Nephron (organoid): Measurements from ENCODE around the gene CDH24.
A peak's percentile ranks its signal among the peaks of the same experiment; 100 is the strongest.

Experiments used
- H3K27ac Mint-ChIP-seq, 3 experiments: 2 replicates each; pipeline ENCODE4 v1.8.0; 2020; ENCODE audit warnings: mixed read lengths in 3 of 3, mild to moderate bottlenecking in 2 of 3, moderate library complexity in 1 of 3
- H3K27me3 Mint-ChIP-seq: 2 replicates; pipeline ENCODE4 v1.8.0; 2021; ENCODE audit warnings: low read depth, mild to moderate bottlenecking, moderate library complexity, mixed read lengths
- H3K36me3 Mint-ChIP-seq: 2 replicates; pipeline ENCODE4 v1.8.0; 2020; ENCODE audit warnings: low read depth, mixed read lengths
- H3K4me1 Mint-ChIP-seq: 2 replicates; pipeline ENCODE4 v1.8.0; 2020; ENCODE audit warnings: mixed read lengths
- H3K4me3 Mint-ChIP-seq, 3 experiments: 2 replicates each; pipeline ENCODE4 v1.8.0; 2020; ENCODE audit warnings: mild to moderate bottlenecking in 3 of 3, mixed read lengths in 3 of 3, moderate library complexity in 2 of 3
- H3K9me3 Mint-ChIP-seq: 2 replicates; pipeline ENCODE4 v1.8.0; 2020; ENCODE audit warnings: mixed read lengths
- CTCF ChIP-seq, 3 experiments: fragments of 200-600 bp; sonication (generic); IDR thresholded peaks; one replicate each; pipeline ENCODE4 v1.5.0; 2021; ENCODE audit warnings: antibody characterized with exemption in 3 of 3; ENCODE audit not compliant: unreplicated experiment in 3 of 3

The CDH24 gene

GRCh38 chr14:23103581-23103980 is 46.3 kb upstream of the CDH24 start:
- Mint-ChIP-seq H3K9me3 (no peaks in the 10 kb centered on the region), H3K36me3 (peaks cover 4% of the 10 kb centered on the region), H3K4me3 (no peak overlapping the region), H3K4me1 (peaks cover 17% of the 10 kb centered on the region), H3K27ac (no peak overlapping the region), H3K27me3 (peaks cover 16% of the 10 kb centered on the region)
- TF ChIP-seq CTCF (IDR thresholded peaks at IDR 0.05; ENCODE audit: unreplicated experiment in 3 of 3): no peak

DNA sequence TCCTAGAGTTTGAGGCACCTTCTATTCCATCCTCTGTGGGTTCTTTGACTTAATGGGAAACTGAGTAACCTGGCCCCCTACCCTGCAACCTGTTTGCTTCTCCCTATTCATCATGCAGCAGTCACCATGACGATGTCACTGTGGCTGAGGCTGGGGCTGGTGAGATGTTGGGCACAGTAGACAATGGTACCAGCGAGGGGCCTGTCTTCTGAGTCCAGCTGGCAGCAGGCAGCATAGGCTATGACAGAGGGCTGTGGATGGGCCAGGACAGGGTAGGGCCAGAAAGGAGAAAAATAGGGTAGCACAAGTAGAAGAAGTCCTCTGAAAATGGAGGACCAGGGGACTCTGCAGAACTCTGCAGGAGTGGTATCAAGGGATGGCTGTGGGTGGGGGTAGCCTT is 45.5 kb upstream of the CDH24 start:
- Mint-ChIP-seq H3K4me1 (peaks cover 17% of the 10 kb centered on the region), H3K27me3 (peaks cover 16% of the 10 kb centered on the region), H3K4me3 (no peak overlapping the region), H3K9me3 (no peaks in the 10 kb centered on the region), H3K36me3 (peaks cover 4% of the 10 kb centered on the region), H3K27ac (no peak overlapping the region)
- no peak for TF ChIP-seq CTCF (IDR thresholded peaks at IDR 0.05; ENCODE audit: unreplicated experiment in 3 of 3)

DNA sequence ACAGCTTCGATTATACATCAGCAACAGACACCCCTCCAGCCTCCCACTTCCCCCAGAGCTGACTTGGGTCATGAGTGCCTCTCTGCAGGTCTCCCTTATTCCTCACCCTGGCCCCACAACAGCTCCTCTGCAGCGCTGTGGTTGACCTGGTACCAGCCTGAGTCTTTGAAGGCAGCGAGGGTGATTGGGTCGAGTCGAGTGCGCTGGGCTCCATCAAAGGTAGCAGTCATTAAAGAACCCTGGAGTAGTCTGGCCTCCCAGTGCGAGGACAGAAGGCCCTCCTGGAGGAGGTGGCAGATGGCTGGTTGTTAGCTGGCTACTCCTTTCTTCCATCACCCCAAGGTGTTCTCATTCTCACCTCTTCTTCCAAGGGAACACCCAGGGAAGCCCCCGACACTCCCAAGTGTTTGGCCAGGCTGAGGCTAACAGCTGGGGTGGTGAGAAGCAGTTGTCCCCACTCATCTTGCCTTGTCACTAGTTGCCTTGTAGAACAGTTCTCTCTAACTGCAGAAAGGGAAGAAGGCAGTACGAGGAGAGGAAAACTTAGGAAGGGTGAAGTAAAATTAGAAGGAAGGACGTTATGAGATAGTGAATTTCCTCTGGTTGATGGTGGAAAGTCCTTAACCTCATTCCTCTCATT is 44.8 kb upstream of the CDH24 start:
- Mint-ChIP-seq H3K4me3 (no peak overlapping the region), H3K27ac (no peak overlapping the region), H3K9me3 (no peaks in the 10 kb centered on the region), H3K36me3 (peaks cover 11% of the 10 kb centered on the region), H3K27me3 (peaks cover 16% of the 10 kb centered on the region), H3K4me1 (peaks cover 24% of the 10 kb centered on the region)
- no peak for TF ChIP-seq CTCF (IDR thresholded peaks at IDR 0.05; ENCODE audit: unreplicated experiment in 3 of 3)

- Mint-ChIP-seq H3K36me3 (peaks cover 13% of the 10 kb centered on the region), H3K4me3 (no peak overlapping the region), H3K4me1 (peaks cover 30% of the 10 kb centered on the region), H3K27ac (no peak overlapping the region), H3K27me3 (peaks cover 16% of the 10 kb centered on the region), H3K9me3 (no peaks in the 10 kb centered on the region)
- TF ChIP-seq CTCF (IDR thresholded peaks at IDR 0.05; ENCODE audit: unreplicated experiment in 3 of 3): no peak
These were observed 44.1 kb upstream of the CDH24 start for GRCh38 chr14:23101213-23101970.

DNA sequence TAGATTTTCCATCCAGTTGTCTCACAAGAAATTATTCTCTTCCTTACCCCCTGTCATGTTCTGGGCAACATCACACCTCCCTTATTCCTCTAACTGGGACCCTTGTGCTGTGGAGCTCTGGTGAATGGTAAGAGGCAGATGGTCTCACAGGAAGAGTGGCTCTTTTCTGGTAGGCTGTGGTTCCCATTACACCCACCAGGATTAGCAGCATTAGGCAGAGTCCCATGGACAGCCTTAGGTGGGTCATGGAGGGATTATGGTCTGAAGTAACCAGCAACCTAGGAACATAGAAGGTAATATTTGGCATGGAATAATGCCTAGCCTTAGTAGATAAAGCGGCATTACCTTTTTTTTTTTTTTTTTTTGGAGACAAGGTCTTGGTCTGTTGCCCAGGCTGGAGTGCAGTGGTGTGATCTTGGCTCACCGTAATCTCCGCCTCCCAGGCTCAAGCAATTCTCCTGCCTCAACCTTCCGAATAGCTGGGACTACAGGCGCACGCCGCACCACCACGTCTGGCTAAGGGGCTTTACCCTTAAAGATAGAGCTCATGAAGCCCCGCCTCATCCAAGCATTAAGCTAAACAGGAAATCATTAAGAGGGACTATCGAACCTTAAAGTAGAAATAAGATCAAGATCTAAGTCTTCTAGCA is 42.0 kb upstream of the CDH24 start:
- no peak for TF ChIP-seq CTCF (IDR thresholded peaks at IDR 0.05; ENCODE audit: unreplicated experiment in 3 of 3)
- peaks cover 7% of the 10 kb centered on the region for H3K27me3 Mint-ChIP-seq
- H3K4me3 Mint-ChIP-seq: peak overlapping the region in 2 of 3 experiments; percentile 34 to 62
- H3K36me3 Mint-ChIP-seq: peaks cover 13% of the 10 kb centered on the region
- H3K27ac Mint-ChIP-seq: no peak overlapping the region
- H3K9me3 Mint-ChIP-seq: no peaks in the 10 kb centered on the region
- peaks cover 20% of the 10 kb centered on the region for H3K4me1 Mint-ChIP-seq
